IPS DF 4.7 (cell line): ENCODE data around the gene IL25.
"Not testable (repeated sequence)": the region's sequence is repeated elsewhere in the genome, so short reads cannot be mapped to it uniquely, and the experiment has no call there.

Experiments used
- DNase-seq: peaks from one replicate; pipeline ENCODE4 v3.0.0-alpha.2; 2013; ENCODE audit warnings: low spot score; ENCODE audit errors: extremely low read depth

IL25 gene

GRCh38 chr14:23371865-23372264, 744 bp upstream of the IL25 start:
- DNase-seq: no peak

- DNase-seq: no peak
Observed at GRCh38 chr14:23373041-23373440, 432 bp downstream of the IL25 start.

GRCh38 chr14:23375527-23376251, 3.1 kb downstream of the IL25 start:
- no peak for DNase-seq

- DNase-seq: no peak
Observed at GRCh38 chr14:23376482-23377197, 4.0 kb downstream of the IL25 start, which contains the start of gene CMTM5. Gene CMTM5, plus strand, starts transcription at chr14:23377046. Its CDS starts 206 bp downstream, at chr14:23377252.

- no peak for DNase-seq
Observed at GRCh38 chr14:23377198-23377550, 4.6 kb downstream of the IL25 start.

GRCh38 chr14:23377573-23378563, 5.3 kb downstream of the IL25 start:
- no peak for DNase-seq

- DNase-seq: no peak
Observed at GRCh38 chr14:23378612-23379220, 6.1 kb downstream of the IL25 start.

GRCh38 chr14:23379366-23380196, 7.0 kb downstream of the IL25 start:
- DNase-seq: no peak

GRCh38 chr14:23380197-23380914, 7.7 kb downstream of the IL25 start:
- DNase-seq: no peak

- DNase-seq: no peak
Observed at GRCh38 chr14:23380976-23381375, 8.4 kb downstream of the IL25 start.

- DNase-seq: no peak
Observed at GRCh38 chr14:23381871-23382270, 9.3 kb downstream of the IL25 start.

GRCh38 chr14:23382276-23382675, 9.7 kb downstream of the IL25 start:
- DNase-seq: no peak

GRCh38 chr14:23382731-23383440, 10.3 kb downstream of the IL25 start:
- DNase-seq: no peak

- no peak for DNase-seq
Observed at GRCh38 chr14:23384364-23385080, 11.9 kb downstream of the IL25 start.

- no peak for DNase-seq
Observed at GRCh38 chr14:23385244-23385641, 12.6 kb downstream of the IL25 start.

- DNase-seq: no peak
Observed at GRCh38 chr14:23385642-23386265, 13.1 kb downstream of the IL25 start.

- not testable (repeated sequence) for DNase-seq
Observed at GRCh38 chr14:23386266-23386657, 13.7 kb downstream of the IL25 start.

GRCh38 chr14:23386999-23387398, 14.4 kb downstream of the IL25 start:
- DNase-seq: no peak
